GM18526 (cell line): Measurements from ENCODE around the gene LRRC4B.

Experiments
- POLR2A ChIP-seq: IDR thresholded peaks from 3 replicates; pipeline ENCODE4 v1.6.1; 2011; ENCODE audit not compliant: insufficient read length; ENCODE audit errors: extremely low read depth

The LRRC4B gene

DNA sequence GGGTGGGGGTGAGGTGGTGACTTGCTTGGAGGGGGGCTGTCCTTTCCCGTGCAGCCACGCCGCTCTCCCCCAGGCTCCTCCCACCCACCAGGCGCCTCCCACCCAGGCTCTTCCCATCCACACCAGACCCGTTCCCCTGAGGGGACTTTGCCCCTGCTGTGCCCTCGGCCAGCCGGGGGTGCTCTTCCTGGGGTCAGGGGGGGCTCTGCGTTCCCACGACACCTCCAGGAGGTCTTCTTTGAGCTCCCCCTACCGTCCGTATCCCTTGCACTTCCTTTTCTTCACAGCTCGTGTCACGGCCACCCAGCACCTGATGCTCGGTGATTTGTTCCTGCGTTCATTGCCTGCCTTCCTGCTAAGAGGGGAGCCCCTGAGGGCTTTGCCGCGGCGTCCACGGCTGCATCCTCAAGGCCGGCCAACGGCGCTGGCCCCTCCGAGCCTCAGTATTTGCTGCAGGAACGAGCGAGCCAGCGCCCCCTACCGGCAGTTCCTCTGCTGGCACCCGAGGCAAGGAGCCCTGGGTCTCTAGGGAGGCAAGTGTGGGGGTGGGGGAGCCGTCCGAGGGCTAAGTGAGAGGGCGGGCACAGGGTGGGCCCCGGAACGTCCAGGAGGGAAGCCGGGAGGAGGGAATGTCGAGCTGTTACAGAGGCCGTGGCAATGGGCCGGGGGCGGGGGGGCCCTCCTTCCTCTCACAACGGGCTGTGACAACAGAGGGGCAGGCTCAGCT, 11.8 kb downstream of the LRRC4B start:
- no peak for TF ChIP-seq POLR2A

DNA sequence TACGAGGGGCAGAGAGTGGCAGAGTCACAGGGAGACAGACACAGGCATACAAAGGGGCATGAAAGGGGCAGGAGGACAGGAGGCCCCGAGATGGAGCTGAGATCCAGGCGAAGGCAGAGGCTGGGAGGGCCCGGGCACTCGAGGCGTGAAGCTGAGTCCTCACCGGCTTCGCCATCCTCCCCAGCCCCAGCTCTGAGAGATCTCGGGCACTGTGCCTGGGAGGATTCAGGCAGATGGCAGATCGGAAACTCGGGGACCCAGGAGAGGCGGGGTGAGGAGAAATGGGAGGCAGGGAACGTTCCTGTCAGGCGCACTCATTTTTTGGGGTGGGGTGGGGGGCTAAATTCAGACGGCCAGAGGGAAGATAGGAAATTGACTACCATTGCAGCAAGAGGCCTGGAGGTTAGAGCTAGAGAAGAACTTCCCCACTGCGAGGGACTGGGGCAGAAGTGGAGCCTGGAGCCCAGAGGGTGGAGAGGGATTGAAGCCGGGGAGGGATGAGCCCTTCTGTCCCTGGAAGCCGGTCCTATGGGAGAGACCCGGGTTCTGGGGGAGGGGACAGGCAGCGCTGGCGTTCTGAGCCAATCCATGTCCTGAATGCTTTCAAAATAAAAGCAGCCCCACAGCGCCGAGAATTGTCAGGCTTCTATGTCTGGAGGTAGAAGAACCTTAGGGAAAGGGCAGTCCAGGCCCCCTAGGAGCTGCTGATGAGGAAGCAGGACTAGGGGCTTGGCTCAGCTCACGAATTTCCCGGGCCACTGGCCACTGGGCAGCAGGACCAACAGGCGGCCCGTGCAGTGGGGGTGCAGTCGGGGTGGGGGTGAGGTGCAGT, 12.6 kb downstream of the LRRC4B start:
- no peak for TF ChIP-seq POLR2A

DNA sequence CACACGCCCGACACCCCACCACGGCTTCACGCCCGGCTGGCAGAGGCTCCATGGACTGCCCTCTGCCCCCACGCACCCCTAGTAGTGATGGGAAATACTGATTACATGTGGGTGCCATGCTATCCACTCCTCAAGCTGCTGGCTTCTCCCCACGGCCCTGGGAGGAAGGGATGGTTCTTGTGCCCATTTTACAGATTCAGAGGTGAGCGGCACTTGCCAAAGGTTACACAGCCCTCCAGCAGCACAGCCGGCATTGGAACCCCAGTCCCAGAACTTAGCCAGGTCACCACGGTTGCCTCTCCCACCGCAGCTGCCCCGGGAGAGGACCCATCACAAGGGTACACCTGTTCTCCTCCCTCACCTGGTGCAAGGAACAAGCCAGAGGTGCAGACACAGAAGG, 13.2 kb downstream of the LRRC4B start:
- TF ChIP-seq POLR2A = no peak

DNA sequence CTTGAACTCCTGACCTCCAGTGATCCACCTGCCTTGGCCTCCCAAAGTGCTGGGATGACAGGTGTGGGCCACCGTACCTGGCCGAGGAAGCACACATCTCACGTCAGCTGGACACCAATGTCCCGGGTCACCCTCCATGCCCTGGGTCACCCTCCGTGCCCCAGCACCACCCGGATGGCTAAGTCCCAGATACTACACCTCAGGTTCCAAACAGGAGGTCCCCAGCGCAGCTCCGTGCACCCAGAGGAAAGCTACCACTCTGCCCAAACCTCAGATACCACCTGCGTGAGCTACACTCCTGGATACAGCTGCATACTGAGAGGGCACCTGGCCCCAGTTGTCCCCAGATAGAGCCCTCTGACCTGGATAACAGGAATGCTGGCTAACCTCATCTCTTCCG, 14.0 kb downstream of the LRRC4B start:
- TF ChIP-seq POLR2A = no peak

DNA sequence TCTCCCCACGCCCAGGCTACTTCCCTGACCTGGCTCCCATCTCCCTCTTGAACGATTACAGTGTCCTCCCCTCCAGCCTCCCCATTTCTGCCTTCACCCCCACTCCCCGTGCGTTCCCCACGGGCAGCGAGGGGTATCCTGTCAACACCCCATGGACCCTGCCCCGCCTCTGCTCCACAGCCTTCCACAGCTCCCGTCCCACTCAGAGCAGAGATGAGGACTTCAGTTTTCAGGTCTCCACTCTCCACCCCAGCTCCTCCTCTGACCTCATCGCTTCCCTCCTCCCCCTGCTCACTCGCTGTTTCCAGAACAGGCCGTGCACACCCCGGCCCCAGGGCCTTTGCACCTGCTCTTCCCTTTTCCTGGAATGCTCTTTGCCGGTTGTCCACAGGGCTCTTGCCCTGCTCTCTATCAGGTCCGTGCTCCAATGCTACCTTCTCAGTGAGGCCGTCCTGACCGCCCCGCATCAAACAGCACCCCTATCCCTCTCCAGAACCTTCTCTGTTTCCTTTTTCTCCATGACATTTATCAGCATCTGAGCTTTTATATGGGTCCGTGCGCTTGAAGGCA, 15.0 kb downstream of the LRRC4B start:
- TF ChIP-seq POLR2A = no peak

DNA sequence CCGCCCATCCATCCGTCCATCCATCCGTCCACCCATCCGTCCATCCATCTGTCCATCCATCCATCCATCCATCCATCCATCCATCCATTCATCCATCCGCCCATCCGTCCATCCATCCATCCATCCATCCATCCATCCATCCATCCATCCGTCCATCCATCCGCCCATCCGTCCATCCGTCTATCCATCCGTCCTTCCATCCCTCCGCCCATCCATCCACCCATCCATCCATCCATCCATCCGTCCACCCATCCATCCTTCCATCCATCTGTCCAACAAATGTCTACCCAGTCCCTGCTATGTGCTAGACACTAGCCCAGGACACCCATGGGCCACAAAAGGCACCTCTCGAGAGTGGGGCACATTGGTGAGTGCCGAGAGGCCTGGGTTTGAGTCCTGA, 15.7 kb downstream of the LRRC4B start:
- TF ChIP-seq POLR2A = no peak

DNA sequence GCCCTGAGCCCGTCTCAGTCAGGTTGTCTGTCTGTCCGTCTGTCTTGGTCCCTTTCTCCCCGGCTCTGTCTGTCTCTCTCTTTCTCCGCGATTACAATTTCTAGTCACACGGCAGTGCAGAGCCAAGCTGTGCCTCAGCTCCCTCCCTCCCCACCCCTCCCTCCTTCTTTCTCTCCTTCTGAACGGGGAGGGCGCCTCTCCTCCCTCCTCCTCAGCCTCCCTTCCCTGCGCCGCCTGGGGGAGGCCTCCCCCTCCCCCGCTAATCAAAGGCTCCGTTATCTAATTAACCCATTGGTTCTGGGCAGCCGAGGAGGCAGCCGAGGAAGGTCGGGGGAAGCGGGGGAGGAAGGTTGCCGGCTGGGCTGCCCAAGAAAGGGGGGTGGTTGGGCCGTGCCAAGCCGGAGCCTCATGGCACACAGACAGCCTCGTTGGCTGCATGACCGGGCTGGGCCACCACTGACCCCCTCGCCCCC, 16.5 kb downstream of the LRRC4B start:
- TF ChIP-seq POLR2A = no peak

DNA sequence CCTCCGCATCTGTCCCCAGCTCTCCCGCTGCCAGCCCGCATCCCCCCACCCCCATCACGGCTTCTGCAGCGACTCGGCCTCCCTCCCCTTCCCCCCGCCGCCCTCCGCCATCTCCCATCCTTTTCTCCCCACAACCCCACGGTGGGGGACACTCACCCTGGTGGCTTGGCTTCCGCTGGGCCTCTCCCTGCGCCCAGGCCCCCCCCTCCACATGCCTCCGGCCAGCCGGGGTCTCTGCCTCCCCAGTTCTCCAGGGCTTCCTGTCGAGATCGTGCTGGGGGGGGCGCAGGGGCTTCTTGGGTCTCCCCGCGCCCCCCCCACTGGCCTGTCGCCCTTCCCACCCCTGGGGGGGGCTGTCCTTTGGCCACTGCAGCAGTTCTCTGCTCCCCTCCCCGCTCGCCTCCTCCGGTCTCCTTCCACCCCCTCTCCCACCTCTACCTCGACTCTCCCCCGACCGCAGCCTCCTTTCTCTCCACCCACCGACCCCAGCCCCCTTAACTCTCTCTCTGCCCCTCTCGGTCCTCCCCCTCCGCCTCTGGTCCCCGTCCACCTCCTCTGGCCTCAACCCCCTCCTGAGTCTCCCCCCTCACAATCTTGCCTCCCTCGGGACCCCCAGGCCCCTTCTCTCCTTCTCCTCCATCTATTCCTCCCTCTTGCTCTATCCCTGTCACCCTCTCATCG, 17.1 kb downstream of the LRRC4B start:
- no peak for TF ChIP-seq POLR2A

DNA sequence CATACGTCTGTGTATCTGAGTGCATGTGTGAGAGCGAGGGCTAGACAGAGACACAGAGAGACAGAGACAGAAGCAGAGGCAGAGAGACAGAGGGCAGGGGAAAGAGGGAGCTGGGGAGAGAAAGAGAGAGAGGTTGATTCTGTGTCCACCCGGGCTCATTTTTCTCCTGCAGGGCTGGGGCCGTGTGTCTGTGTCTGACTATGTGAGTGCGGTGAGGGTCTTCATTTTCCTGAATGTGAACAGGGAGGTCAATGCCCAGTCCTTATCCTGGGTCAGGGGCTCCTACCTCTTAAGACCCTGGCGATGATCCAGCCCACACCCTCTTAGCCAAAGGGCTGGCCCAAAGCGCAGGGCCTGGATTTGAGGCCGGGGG, 17.7 kb downstream of the LRRC4B start:
- TF ChIP-seq POLR2A = no peak

DNA sequence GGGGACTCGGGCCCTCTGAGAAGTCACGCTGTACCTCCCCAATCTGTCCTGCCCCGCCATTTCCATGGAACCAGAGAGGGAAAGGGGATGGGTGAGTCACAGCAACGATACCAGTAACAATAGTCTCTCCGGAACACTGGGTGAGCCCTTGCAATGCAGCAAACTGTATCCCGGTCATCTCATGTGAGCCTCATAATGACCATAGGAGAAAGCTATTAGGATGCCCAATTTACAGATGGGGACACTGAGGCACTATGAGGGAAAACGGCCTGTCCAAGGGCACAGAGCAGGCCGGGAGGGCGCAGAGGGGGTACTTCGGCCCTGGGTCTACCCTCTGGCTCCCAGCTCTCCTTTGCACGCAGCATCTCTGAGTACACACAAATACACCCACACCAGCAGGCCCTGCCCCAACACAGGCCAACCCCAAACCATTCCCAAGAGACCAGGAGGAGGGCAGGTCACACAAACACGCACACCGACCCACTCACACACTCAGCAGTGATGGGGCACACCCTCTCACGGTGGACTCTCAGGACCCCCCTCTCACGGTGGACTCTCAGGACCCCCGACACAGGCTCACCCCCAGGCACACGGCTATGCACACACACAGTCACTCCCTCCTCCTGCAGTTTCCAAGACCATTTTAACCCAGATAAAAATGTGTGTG, 18.2 kb downstream of the LRRC4B start:
- no peak for TF ChIP-seq POLR2A

DNA sequence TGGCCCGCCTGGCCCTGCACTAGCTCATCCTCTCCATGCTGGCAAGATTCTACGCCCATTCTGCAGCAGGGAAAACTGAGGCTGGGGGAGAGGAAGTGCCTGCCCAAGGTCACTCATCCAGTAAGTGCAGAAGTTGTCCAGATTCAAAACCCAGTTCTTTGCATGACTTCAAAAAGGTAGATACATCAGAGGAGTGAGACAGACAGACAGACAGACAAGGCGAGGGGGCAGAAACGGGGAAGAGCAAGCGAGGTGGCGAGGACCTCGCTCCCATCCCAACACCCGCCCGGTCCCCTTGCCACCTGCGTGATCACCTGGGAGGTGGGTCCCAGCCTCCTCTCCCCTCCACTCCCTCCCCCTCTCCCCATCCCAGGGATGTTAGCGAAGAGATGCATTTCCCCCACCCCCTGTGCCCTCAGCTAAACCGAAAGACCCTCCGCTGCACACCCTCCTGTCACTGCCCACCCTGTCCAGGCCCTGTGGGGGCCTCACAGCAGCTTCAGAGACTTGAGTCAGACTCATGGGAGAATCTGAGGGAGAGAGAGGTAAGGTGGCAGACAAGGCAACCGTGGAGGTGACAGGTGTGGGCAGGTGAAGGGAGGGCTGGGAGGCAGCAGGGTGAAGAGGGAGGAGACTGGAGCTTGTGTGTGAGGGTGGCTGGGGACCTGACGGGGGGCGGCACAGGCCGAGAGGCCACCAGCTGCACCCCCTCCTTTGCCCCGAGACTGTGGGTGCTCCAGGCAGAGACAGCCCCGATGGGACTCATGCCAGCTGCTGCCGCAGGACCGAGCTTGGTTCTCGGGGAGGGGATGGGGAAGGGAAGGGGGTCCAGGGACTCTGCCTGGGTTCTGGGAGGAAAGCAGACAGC, 18.9 kb downstream of the LRRC4B start:
- no peak for TF ChIP-seq POLR2A

DNA sequence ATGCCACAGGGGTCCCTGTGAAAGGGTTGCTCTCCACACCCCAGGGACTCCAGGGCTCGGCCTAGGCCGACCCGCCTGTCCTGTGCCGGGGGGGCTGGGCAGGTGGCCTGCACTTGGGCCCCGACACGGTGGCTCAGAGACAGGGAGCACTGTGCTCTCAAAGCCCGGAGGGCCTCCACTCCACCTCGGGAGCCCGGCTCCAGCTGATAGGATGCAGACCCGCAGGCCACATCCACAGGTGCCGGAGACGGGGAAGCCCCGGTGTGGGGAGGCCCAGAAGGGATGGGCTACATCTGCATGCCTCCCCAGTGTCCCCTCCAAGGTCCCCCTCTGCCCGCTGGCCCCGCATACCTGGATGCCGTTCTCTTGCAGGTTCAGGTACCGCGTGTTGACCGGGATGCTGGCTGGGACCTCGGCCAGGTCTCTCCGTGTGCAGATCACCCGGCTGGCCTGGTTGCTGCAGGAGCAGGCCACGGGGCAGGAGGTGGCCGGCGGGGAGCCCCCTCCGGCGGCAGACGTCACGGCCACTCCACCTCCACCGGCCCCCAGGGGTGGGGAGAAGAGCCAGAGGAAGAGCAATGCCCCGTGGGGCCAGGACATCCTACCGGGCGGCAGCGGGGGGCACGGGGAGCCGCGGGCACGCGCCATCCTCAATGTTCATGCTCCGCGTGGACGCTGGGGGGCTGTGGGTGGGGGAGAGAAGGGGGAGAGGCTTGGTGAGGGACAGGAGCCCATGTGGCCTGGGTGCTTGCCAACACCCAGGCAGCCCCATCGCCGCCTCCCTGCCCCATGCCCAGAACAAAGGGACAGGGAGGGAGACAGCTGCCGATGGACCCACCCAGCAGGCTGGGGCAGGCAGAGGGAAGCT, 19.8 kb downstream of the LRRC4B start:
- no peak for TF ChIP-seq POLR2A
